HG02970 (cell line): ENCODE results near the gene SPARC.
"Not testable (repeated sequence)": the region's sequence is repeated elsewhere in the genome, so short reads cannot be mapped to it uniquely, and the experiment has no call there.

ENCODE experiments used
- ATAC-seq: cut with Tn5 transposase; IDR thresholded peaks from one replicate; pipeline ENCODE4 v1.9.1; 2021; ENCODE audit warnings: mild to moderate bottlenecking, moderate library complexity, moderate number of reproducible peaks; ENCODE audit not compliant: unreplicated experiment, low FRiP score

Gene SPARC

GRCh38 chr5:151680156-151680505 is 6.6 kb downstream of the SPARC start:
- ATAC-seq = not testable (repeated sequence)

- ATAC-seq = no peak
These were observed 7.1 kb downstream of the SPARC start for GRCh38 chr5:151679421-151680155.

- no peak for ATAC-seq
These were observed 8.0 kb downstream of the SPARC start for GRCh38 chr5:151678713-151679112.

- ATAC-seq = no peak
These were observed 8.8 kb downstream of the SPARC start for GRCh38 chr5:151677776-151678545.

- ATAC-seq = no peak
These were observed 10.0 kb downstream of the SPARC start for GRCh38 chr5:151676719-151677118.

- ATAC-seq = no peak
These were observed 10.4 kb downstream of the SPARC start for GRCh38 chr5:151676314-151676712.

GRCh38 chr5:151675611-151676313 is 11.0 kb downstream of the SPARC start:
- no peak for ATAC-seq

DNA sequence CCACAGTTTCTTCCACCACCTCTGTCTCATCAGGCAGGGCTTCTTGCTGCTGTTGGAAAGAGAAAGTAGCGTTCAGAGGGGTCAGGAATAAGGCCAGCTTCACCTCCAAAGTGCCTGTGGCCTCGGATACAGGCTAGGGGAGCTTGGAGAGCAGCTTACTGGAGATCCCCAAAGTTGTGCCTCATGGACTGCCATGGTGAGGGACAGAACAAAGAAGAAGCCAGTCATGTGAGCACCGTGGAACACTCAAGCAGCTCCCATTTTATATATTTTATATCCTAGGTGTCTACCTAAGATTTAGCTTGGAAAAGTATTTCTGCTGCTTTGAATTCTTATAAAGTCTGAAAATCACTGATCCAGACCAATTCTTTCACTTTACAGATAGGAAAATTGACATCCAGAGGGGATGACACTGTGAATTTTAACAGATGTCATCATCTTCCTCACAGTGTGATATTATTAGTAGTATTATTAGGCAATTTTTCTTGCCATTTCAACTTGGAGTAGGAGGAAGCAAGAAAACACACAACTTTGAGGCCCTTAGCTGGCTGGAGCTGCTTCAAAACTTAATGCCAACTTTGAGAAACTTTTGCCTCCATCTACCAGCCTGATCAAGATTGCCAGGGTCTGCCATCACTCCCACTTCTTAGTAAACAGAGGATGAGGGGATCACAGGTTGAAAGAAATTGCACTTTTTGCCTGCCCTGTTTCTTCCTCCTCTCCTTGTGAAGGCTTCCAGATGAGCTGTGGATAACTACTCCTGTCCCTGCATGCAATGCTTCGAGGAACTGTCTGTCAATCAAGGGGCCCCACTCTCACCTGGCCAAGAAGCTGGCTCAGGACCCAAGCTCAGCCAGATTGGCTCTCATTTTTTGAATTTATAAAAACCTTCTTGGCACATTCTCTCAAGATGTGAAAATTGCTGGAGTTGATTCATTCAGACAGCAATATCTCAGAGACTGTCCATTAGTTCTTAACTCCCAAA is 11.8 kb downstream of the SPARC start:
- no peak for ATAC-seq

DNA sequence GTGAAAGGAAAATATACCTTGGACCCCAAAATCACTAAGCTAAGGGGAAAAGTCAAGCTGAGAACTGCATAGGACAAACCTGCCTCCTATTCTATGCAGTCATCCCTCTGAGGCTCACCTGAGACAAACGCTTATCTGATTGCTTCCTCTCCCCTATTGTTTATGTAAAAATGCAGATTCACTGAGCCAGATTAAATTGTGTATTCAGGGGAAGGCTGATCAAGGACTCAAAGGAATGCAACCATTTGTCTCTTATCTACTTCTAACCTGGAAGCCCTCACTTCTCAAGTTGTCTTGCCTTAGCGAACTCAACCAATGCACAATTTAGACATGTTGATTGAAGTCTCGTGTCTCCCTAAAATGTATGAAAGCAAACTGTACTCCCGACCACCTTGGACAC is 13.3 kb downstream of the SPARC start:
- ATAC-seq = no peak

DNA sequence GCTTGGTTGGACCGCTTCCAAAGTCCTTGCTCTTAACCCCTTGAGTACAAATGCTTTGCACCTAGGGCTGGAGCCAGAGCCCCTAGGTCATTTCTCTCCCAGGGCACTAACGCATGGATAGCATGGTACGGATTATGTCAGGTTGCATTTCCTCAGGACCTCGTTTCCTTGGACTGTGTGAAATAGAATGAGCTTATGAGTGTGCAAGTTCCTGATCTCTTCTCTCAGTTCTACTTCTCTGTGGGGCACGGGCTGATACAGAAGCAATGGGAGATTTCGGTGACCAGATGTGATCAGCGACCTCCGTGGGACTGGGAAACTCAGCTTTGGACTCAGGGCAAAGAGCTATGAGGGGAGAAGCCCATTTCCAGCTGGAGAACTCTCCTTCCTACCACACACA is 14.2 kb downstream of the SPARC start:
- ATAC-seq = no peak

GRCh38 chr5:151671950-151672349 is 14.8 kb downstream of the SPARC start:
- ATAC-seq = no peak

DNA sequence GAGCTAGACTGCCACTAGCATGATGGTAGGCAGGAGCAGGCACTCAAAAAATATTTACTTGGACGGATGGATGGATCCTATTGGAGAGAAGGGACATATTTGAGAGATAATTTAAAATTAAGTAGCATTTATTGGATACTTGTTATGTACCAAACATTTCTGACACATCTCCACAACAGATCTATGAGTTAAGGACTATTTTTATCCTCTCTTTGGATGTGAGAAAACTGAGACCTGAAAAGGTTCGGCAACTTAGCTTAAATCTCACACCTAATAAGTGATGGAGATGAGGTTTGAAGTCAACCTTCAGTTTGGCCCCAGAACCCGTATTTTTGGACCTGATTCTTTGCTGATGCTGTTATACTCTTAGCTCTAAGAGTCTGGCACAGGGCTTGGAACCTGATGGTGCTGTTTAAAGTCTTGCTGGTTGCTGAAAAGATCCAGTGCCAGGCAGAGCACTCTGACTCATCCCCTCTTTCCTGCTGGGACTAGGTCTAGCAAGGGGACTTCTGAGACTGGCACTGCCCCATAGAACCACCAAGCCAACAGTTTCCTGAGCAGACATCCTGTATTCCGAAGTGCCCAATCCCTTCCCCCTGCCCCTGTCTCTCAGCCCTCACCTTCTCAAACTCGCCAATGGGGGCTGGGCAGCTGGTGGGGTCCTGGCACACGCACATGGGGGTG is 15.6 kb downstream of the SPARC start:
- no peak for ATAC-seq

- no peak for ATAC-seq
These were observed 16.5 kb downstream of the SPARC start for GRCh38 chr5:151670083-151670686.

DNA sequence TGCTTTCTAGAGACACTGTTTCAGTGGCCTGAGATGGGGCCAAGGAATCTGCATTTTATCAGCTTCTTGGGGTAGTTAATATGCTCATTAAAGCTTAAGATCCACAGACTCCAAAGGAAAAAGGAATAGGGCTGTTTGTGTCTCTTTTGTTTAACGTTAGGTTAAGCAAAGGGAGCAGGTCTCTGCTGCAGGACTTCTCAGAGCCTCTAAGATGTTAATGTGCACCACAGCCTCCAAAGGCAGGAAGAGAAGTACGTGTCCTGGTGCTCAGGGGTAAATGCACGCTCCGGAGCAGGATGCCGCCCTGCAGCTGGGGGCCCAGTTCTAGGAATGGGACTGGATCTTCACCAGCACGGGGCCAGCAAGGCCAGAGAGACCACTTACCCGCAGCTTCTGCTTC is 19.6 kb downstream of the SPARC start:
- no peak for ATAC-seq

- no peak for ATAC-seq
These were observed 21.1 kb downstream of the SPARC start for GRCh38 chr5:151665613-151666012.

GRCh38 chr5:151664694-151665585 is 21.8 kb downstream of the SPARC start:
- no peak for ATAC-seq

DNA sequence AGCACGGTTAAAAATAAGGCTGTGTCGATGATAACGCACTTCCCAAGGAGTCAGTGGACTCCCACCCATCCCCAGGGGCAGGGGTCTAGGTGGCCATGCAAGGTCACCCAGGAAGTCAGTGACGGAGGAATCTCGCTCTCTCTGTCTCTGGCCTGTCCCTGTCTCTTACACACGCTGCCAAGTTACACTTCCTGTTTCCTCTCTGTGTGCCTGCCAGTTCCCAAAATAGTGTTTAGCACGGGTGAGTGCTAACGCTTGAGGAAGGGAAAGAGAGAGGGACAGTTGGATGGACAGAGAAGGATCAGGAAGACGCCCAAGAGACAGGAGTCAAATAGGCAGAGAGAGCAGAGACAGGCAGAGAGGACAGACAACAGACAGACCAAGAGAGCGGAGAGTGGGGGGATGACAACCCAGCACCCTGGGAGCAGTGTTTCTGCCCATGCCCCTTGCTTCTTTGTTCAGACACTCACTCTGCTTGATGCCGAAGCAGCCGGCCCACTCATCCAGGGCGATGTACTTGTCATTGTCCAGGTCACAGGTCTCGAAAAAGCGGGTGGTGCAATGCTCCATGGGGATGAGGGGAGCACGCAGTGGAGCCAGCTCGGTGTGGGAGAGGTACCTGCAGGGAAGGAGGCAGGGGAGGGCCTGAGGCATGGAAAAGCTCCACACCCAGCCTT is 23.0 kb downstream of the SPARC start:
- ATAC-seq = no peak

- no peak for ATAC-seq
These were observed 23.9 kb downstream of the SPARC start for GRCh38 chr5:151662805-151663204.
